Jurkat, Clone E6-1 (cell line): Measurements from ENCODE around the gene ATP9A. TPM values are rescaled to one million over a fixed set of nuclear protein-coding genes. Genes with fewer than 3 reads are reported as not detected.
"Not testable (repeated sequence)": the region's sequence is repeated elsewhere in the genome, so short reads cannot be mapped to it uniquely, and the experiment has no call there.

Source experiments
- DNase-seq: peaks from one replicate; pipeline ENCODE4 v3.0.0-alpha.2; 2011; ENCODE audit warnings: low read depth, low spot score
- H3K4me3 ChIP-seq: 2 replicates; pipeline ENCODE4 v1.5.1; 2011; ENCODE audit warnings: mild to moderate bottlenecking, low read length, control low read depth, moderate library complexity
- polyA plus RNA-seq: library from polyadenylated mRNA; unstranded; fragments of >200 nt; gene quantifications from one replicate; pipeline ENCODE4 v1.2.1, GENCODE V29; 2012; ENCODE audit warnings: missing spikeins; ENCODE audit not compliant: insufficient read length, insufficient read depth

The ATP9A gene, protein sequence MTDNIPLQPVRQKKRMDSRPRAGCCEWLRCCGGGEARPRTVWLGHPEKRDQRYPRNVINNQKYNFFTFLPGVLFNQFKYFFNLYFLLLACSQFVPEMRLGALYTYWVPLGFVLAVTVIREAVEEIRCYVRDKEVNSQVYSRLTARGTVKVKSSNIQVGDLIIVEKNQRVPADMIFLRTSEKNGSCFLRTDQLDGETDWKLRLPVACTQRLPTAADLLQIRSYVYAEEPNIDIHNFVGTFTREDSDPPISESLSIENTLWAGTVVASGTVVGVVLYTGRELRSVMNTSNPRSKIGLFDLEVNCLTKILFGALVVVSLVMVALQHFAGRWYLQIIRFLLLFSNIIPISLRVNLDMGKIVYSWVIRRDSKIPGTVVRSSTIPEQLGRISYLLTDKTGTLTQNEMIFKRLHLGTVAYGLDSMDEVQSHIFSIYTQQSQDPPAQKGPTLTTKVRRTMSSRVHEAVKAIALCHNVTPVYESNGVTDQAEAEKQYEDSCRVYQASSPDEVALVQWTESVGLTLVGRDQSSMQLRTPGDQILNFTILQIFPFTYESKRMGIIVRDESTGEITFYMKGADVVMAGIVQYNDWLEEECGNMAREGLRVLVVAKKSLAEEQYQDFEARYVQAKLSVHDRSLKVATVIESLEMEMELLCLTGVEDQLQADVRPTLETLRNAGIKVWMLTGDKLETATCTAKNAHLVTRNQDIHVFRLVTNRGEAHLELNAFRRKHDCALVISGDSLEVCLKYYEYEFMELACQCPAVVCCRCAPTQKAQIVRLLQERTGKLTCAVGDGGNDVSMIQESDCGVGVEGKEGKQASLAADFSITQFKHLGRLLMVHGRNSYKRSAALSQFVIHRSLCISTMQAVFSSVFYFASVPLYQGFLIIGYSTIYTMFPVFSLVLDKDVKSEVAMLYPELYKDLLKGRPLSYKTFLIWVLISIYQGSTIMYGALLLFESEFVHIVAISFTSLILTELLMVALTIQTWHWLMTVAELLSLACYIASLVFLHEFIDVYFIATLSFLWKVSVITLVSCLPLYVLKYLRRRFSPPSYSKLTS
- 1.6 TPM for polyA plus RNA-seq

- no peak for DNase-seq
- H3K4me3 ChIP-seq = peak within 1 kb of the TSS; percentile 27
Observed at GRCh38 chr20:51767867-51768758, at the start of gene ATP9A. Gene ATP9A (minus strand): TSS chr20:51768390. CDS start chr20:51768369, 21 bp downstream.

- not testable (repeated sequence) for H3K4me3 ChIP-seq, DNase-seq
Observed at GRCh38 chr20:51816856-51817255, 48.7 kb upstream of the ATP9A start.

DNA sequence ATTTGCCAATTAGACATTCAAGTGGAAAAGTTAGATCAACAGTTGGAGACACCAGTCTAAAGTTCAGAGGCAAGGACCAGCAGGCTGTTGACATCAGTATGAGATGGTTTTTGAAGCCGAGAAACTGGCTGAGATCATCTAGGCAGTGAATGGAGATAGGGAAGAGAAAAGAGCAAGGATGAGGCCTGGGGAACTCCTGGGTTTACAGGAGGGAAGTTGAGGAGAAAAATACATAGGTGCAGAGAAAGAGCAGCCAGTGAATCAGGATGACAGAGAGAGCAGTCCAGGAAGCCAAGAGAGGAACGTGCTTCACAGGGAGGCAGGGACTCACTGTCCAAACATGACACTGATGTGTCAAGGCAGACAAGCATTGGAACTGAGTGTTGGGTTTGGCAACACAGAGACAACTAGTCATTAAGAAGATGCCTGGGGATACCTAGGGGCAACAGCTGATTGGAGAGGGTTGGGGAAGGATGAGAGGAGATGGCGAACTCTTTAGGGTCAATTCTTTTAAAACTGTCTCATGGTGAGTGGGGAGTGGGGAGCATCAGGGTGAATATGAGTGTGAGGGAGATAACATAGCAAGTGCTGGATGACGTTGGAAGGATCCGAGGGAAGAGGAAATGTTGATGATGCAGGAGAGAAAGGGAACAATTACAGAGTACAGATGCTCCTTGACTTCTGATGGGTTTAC, 47.3 kb upstream of the ATP9A start:
- no peak overlapping the region for H3K4me3 ChIP-seq
- DNase-seq = no peak

GRCh38 chr20:51812861-51813260, 44.7 kb upstream of the ATP9A start:
- no peak for DNase-seq
- H3K4me3 ChIP-seq = no peak overlapping the region

DNA sequence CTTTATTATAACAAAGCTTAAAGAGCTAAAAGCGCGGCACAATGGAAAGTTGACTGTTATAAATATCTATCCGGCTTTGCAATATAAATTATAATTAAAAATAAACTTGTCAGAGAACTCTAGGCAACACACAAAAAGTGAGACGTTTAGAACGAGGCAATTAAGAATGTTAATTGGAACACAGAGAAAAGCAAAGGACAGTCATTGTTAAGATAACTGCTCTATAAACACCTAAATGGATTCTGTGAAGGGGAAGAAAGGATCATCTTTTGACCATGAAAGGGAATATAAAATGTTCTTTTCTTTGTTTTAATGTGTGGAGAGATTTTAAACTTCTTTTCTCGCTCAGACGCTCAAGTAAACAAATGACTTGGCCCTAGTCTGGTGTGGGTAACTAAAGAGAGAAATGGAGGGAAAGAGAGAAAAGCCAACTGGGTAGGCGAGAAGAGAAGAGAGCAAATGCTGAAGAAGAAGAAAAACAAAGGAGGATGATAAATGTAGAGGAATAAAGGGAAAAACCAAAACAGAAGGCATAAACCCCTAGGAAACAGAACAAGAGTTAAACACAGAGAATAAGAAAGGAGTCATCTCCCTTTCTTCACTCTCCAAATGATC, 43.4 kb upstream of the ATP9A start:
- DNase-seq = no peak

GRCh38 chr20:51811042-51811355, 42.8 kb upstream of the ATP9A start:
- DNase-seq = no peak
- H3K4me3 ChIP-seq = no peak overlapping the region

More for the DNA sequence above, 43.4 kb upstream of the ATP9A start:
- no peak overlapping the region for H3K4me3 ChIP-seq

GRCh38 chr20:51810155-51811041, 42.2 kb upstream of the ATP9A start:
- no peak overlapping the region for H3K4me3 ChIP-seq
- DNase-seq = no peak

DNA sequence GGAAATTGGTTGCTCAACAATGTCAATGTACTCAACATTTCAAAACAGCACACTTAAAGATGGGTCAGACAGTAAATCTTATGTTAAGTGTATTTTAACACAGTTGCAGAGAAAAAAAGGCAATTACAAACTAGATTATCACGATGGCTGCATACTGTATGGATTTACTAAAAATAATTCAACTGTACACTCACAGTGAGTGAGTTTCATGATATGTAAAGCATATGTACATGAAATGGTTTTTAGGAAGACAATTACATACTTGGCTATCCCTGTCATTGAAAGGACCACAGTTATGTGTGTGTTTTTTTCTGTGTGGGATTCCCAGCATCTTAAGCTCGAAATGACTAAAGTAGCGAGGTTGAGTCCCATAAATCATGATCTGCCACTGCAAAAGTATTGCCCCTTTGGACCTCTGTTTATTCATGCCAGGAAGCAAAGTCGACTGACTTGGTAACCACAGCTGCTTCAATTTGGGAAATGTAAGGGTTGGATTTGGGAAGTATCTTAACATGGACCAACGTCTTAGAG, 39.6 kb upstream of the ATP9A start:
- H3K4me3 ChIP-seq = no peak overlapping the region
- DNase-seq = no peak

DNA sequence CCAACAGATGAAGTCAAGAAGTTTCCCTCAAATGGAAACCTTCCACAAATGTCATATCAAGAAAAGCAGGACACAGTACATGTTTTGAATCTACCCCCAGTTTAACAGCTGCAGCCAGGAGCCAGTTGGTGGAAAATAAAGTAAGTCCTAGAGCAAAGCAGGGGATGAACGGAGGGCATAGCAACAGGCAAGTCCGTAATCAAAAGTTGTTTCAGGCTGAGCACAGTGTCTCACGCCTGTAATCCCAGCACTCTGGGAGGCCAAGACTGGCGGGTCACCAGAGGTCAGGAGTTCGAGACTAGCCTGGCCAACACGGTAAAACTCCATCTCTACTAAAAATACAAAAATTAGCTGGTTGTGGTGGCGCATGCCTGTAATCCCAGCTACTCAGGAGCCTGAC, 36.6 kb upstream of the ATP9A start:
- DNase-seq = no peak
- no peak overlapping the region for H3K4me3 ChIP-seq

DNA sequence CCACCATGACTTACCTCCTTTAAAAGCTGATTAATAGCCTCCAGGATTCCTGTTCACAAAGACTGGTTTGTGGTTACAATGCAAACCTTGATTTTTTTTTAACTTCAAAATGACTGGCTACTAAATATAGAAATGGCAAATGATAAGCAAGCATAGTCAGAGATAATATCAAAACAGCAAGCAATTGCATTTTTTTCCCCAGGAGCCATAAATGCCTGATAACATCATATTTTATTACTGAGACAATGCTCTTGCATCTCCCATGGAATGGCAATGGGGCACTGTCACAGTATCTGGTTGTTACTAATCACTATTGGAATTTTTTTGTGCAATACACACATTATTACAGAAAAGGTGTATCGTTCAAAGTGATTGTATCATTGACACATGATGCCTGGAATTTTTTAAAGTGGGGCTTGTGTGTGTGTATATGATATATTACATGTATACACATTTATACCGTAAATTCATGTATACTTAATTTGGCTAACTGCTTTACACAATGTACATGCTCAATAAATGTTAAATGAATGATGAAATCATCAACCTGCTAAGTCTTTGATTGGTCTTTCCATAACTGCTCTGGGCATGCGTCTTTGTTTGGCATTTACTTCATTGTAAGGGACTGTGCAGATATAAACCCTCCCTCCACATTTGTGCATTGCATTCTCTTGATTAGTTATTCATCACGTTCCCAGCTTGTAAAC, 35.1 kb upstream of the ATP9A start:
- no peak for DNase-seq
- no peak overlapping the region for H3K4me3 ChIP-seq

GRCh38 chr20:51802170-51802751, 34.1 kb upstream of the ATP9A start, which contains the start of gene SALL4:
Gene SALL4 (minus strand): TSS chr20:51802521. CDS start chr20:51802408, 113 bp downstream.
- DNase-seq = no peak
- H3K4me3 ChIP-seq = no peak within 1 kb of the TSS

GRCh38 chr20:51801823-51802123, 33.6 kb upstream of the ATP9A start:
- no peak for DNase-seq
- H3K4me3 ChIP-seq = no peak overlapping the region

DNA sequence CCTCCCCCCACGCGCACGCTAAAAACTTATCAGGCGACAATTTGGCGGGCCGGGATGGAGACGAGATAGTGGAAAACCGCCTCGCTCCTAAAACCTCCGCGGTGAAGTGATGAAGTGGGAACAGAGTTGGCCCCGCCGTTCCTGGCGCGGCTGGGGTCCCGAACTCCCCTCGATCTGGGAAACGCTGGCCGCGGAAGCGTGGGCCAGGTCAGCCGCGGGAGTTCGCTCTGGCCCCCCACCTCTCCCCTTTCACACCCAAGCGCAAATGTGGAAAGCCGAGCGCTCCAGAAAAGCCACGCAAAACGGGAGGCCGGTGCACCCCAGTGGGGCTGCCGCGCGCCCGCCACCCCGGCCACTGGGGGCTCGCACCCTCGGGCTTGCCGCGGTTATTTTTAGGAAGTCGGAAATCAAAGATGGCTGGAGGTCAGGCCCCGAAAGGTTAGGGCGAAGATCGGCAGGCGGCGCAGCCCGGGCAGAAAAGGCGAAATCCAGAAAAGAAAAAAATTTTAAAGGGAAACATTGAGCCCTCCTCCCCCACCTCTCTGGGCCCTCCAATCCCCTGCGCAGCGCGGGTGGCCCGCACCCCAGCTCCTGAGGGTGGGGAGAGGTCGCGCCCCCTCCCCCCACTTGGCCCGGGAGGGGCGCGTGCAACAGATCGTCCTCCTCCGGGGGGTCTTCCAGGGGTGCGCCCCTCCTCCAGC, 33.1 kb upstream of the ATP9A start:
- DNase-seq = no peak
- H3K4me3 ChIP-seq = no peak overlapping the region

DNA sequence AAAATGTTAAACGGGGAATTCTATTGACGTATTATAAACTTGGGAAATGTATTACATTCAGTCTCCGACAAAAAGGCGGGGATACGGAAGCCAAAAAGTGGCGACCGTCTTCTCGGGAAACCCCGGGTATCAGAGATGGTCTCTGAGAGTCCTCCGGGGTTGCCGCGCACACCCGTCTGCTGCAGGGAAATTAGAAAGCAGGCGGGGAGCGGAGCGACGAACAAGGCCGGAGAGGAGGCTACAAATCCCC, 32.6 kb upstream of the ATP9A start:
- DNase-seq = no peak
- no peak overlapping the region for H3K4me3 ChIP-seq

DNA sequence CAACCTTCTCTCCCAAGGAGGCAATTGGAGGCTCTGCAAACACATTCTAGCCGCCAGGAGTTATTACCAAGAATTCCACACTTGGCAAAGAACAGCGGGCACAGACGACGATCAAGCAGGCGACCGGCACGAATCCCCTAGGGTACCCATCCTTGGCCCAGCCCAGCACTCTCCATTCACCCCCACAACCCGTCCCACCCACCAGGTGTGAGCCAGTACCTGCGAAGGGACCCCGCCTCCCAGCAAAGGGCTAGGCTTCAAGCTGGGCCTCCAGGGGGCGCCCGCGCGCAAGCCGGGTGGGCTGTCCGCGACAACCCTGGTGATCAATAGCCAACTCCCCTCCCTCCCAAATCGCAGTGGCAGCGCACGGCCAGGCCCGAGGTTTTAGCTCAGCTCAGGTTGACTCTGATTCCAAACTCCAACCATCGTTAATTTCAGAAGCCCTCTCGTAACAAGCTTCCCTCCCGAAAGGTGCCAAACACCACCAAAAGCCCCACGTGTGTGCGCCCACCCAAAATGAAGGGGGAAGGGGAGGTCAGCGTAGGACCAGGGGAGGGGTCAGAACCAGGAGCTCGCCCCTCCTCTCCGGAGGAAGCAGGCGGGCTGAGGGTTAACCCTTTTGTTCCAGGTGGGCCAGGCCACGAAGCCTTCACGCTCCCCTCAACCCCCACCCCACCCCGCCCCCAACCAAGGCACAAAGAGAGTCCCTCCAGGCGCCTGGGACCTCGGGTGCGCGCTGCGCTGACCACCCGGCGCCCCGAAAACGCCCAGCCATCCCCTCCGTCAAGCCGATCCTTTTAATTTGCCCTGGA, 32.1 kb upstream of the ATP9A start:
- no peak overlapping the region for H3K4me3 ChIP-seq
- no peak for DNase-seq
